IMR-90 (cell line): ENCODE results near the gene CSF2RB. TPM values are rescaled to one million over a fixed set of nuclear protein-coding genes. Genes with fewer than 3 reads are reported as not detected.

Source experiments
- ATAC-seq: fragments of 200-7000 bp; cut with Tn5 transposase; 2 replicates; pipeline ENCODE4 v1.9.1; 2020; ENCODE audit warnings: low read depth, mild to moderate bottlenecking, moderate library complexity
- BruUV-seq: library from RNA; stranded (reverse); fragments of 400-500 nt; replicated peaks from 2 replicates; lab custom pipeline; 2021; lab: Mats Ljungman, UMichigan
- CTCF ChIA-PET: fragments of 300-600 bp; formaldehyde crosslinking; extraction: SDS; loops from one replicate; lab custom pipeline; 2021; ENCODE audit warnings: antibody characterized with exemption; lab: Yijun Ruan, JAX
- POLR2A ChIA-PET: fragments of 300-600 bp; sonication (Branson Sonifier 250); formaldehyde crosslinking; loops from one replicate; lab custom pipeline; 2022; ENCODE audit warnings: antibody characterized with exemption; ENCODE audit not compliant: unreplicated experiment; lab: Charles Lee
- DNase-seq: peaks from one replicate; pipeline ENCODE4 v3.0.0; 2013
- H2AFZ ChIP-seq: replicated peaks from 2 replicates; pipeline ENCODE3; 2013; ENCODE audit warnings: low read length, mild to moderate bottlenecking; ENCODE audit not compliant: poor library complexity
- H2AK5ac ChIP-seq: 2 replicates; pipeline ENCODE4 v1.6.1; 2013; ENCODE audit warnings: low read depth, low read length, inconsistent platforms
- H2AK9ac ChIP-seq: replicated peaks from 2 replicates; pipeline ENCODE3; 2013; ENCODE audit warnings: mild to moderate bottlenecking, low read depth, low read length, moderate library complexity; ENCODE audit not compliant: poor library complexity
- H2BK120ac ChIP-seq: 2 replicates; pipeline ENCODE4 v1.6.1; 2013; ENCODE audit warnings: low read depth, low read length, inconsistent platforms
- H2BK15ac ChIP-seq: 3 replicates; pipeline ENCODE4 v1.6.1; 2013; ENCODE audit warnings: low read depth, low read length, inconsistent platforms
- H2BK20ac ChIP-seq: 2 replicates; pipeline ENCODE4 v1.6.1; 2013; ENCODE audit warnings: low read depth, mild to moderate bottlenecking, inconsistent platforms, low read length, moderate library complexity
- H2BK5ac ChIP-seq: 2 replicates; pipeline ENCODE4 v1.6.1; 2013; ENCODE audit warnings: mild to moderate bottlenecking, low read depth, low read length, inconsistent platforms; ENCODE audit not compliant: poor library complexity, severe bottlenecking
- H3K14ac ChIP-seq: replicated peaks from 2 replicates; pipeline ENCODE4 v1.6.1; 2013; ENCODE audit warnings: low read depth, low read length, inconsistent platforms
- H3K18ac ChIP-seq: 2 replicates; pipeline ENCODE4 v1.6.1; 2013; ENCODE audit warnings: low read depth, low read length, control low read depth
- H3K23ac ChIP-seq: 2 replicates; pipeline ENCODE4 v1.6.1; 2013; ENCODE audit warnings: low read depth, low read length, inconsistent platforms
- H3K27ac ChIP-seq: 2 replicates; pipeline ENCODE4 v1.5.1; 2013; ENCODE audit warnings: mild to moderate bottlenecking, control low read depth, low read length; ENCODE audit not compliant: insufficient read depth
- H3K27me3 ChIP-seq: 2 replicates; pipeline ENCODE4 v1.6.1; 2013; ENCODE audit warnings: low read length; ENCODE audit not compliant: control insufficient read depth, insufficient read depth
- H3K36me3 ChIP-seq: 2 replicates; pipeline ENCODE4 v1.6.1; 2013; ENCODE audit warnings: low read length, mixed read lengths; ENCODE audit not compliant: control insufficient read depth, insufficient read depth
- H3K4ac ChIP-seq: 2 replicates; pipeline ENCODE4 v1.6.1; 2013; ENCODE audit warnings: low read depth, low read length, inconsistent platforms
- H3K4me1 ChIP-seq: 2 replicates; pipeline ENCODE4 v1.6.1; 2013; ENCODE audit warnings: low read length, mixed read lengths; ENCODE audit not compliant: control insufficient read depth, insufficient read depth
- H3K4me2 ChIP-seq: 2 replicates; pipeline ENCODE4 v1.6.1; 2013; ENCODE audit warnings: low read depth, mild to moderate bottlenecking, control low read depth, low read length, moderate library complexity
- H3K4me3 ChIP-seq: 2 replicates; pipeline ENCODE4 v1.5.1; 2013; ENCODE audit warnings: low read depth, mild to moderate bottlenecking, control low read depth, low read length, moderate library complexity; ENCODE audit not compliant: insufficient read depth
- H3K56ac ChIP-seq: 2 replicates; pipeline ENCODE4 v1.6.1; 2013; ENCODE audit warnings: low read length, inconsistent platforms; ENCODE audit not compliant: insufficient read depth; ENCODE audit errors: extremely low read depth
- H3K79me1 ChIP-seq, 2 experiments: 2 replicates each; pipeline ENCODE4 v1.6.1; 2013; ENCODE audit warnings: low read length in 2 of 2, inconsistent platforms in 1 of 2, low read depth in 1 of 2
- H3K9ac ChIP-seq: 2 replicates; pipeline ENCODE4 v1.6.1; 2013; ENCODE audit warnings: low read depth, low read length, control low read depth
- H3K9me1 ChIP-seq: 2 replicates; pipeline ENCODE4 v1.6.1; 2013; ENCODE audit warnings: low read length, inconsistent platforms; ENCODE audit not compliant: insufficient read depth
- H3K9me3 ChIP-seq: 2 replicates; pipeline ENCODE4 v1.6.1; 2013; ENCODE audit warnings: low read length; ENCODE audit not compliant: control insufficient read depth, insufficient read depth
- H4K20me1 ChIP-seq: 2 replicates; pipeline ENCODE4 v1.6.1; 2013; ENCODE audit warnings: low read length, inconsistent platforms; ENCODE audit not compliant: insufficient read depth
- H4K5ac ChIP-seq: 2 replicates; pipeline ENCODE4 v1.6.1; 2013; ENCODE audit warnings: mild to moderate bottlenecking, low read depth, low read length, control low read depth
- H4K8ac ChIP-seq, 2 experiments: 2 replicates each; pipeline ENCODE4 v1.6.1; 2013; ENCODE audit warnings: low read depth in 2 of 2, low read length in 2 of 2, control low read depth in 1 of 2, inconsistent platforms in 1 of 2
- H4K91ac ChIP-seq: 2 replicates; pipeline ENCODE4 v1.6.1; 2013; ENCODE audit warnings: low read depth, low read length, inconsistent platforms; ENCODE audit not compliant: insufficient read depth
- BHLHE40 ChIP-seq: fragments of 150-350 bp; IDR thresholded peaks from 2 replicates; pipeline ENCODE4 v1.6.1; 2016; ENCODE audit warnings: mild to moderate bottlenecking, low read depth, low read length
- CEBPB ChIP-seq: IDR thresholded peaks from 2 replicates; pipeline ENCODE4 v1.6.1; 2012; ENCODE audit warnings: low read depth, low read length, improper control_type of control experiment
- CHD1 ChIP-seq: IDR thresholded peaks from 2 replicates; pipeline ENCODE4 v1.6.1; 2012; ENCODE audit warnings: low read depth, low read length, improper control_type of control experiment
- FOS ChIP-seq: fragments of 150-350 bp; IDR thresholded peaks from 2 replicates; pipeline ENCODE4 v1.6.1; 2016; ENCODE audit warnings: low read depth, low read length
- MAFK ChIP-seq: IDR thresholded peaks from 2 replicates; pipeline ENCODE4 v1.6.1; 2012; ENCODE audit warnings: low read depth, low read length, improper control_type of control experiment
- MAZ ChIP-seq: IDR thresholded peaks from 2 replicates; pipeline ENCODE4 v1.6.1; 2012; ENCODE audit warnings: low read depth, mild to moderate bottlenecking, low read length, improper control_type of control experiment, moderate library complexity, borderline replicate concordance
- MXI1 ChIP-seq: IDR thresholded peaks from 2 replicates; pipeline ENCODE4 v1.6.1; 2012; ENCODE audit warnings: low read depth, mild to moderate bottlenecking, low read length, moderate library complexity, borderline replicate concordance
- NFE2L2 ChIP-seq: fragments of 150-350 bp; IDR thresholded peaks from 2 replicates; pipeline ENCODE4 v1.6.1; 2016; ENCODE audit warnings: low read depth, mild to moderate bottlenecking, low read length
- RFX5 ChIP-seq: IDR thresholded peaks from 2 replicates; pipeline ENCODE4 v1.8.0; 2012; ENCODE audit warnings: low read depth, mild to moderate bottlenecking, low read length, moderate library complexity
- WGBS, 2 experiments: methylation state at CpG; one replicate each; pipeline versions ENCODE4 v1.1.5 to v1.1.7; 2013; ENCODE audit warnings: missing lambda C conversion rate in 2 of 2; ENCODE audit not compliant: insufficient read length in 1 of 2; ENCODE audit errors: extremely low coverage in 2 of 2; 5-methylcytosine and 5-hydroxymethylcytosine counted together
- dilution Hi-C: fragments of 300-500 bp; cut with HindIII; formaldehyde crosslinking; loops from one replicate; pipeline ENCODE4 v1.14.3; 2018; ENCODE audit warnings: low sequenced_read_pairs; ENCODE audit not compliant: unreplicated experiment
- in situ Hi-C: fragments of 300-500 bp; cut with MboI; formaldehyde crosslinking; loops from 3 replicates; pipeline ENCODE4 v1.14.3; 2019; ENCODE audit warnings: low sequenced_read_pairs, inconsistent platforms, mixed read lengths
- intact Hi-C: fragments of 100-400 bp; cut with micrococcal nuclease; formaldehyde crosslinking; loops from 2 replicates; pipeline ENCODE4 v1.10.0; 2022
- polyA plus RNA-seq, 3 experiments: library from polyadenylated mRNA; depleted of rRNA; stranded (reverse); fragments of >200 nt; gene quantifications; 2 replicates each; pipeline ENCODE4 v1.2.3, GENCODE V29; 2012; ENCODE audit warnings: low replicate concordance in 1 of 3
- total RNA-seq: library from RNA; depleted of rRNA; stranded (reverse); fragments of >200 nt; gene quantifications from 2 replicates; pipeline ENCODE4 v1.2.3, GENCODE V29; 2012
- TF ChIP-seq, protein P1 (sequence below): fragments of 150-350 bp; IDR thresholded peaks from 2 replicates; pipeline ENCODE4 v1.6.1; 2017; ENCODE audit warnings: mild to moderate bottlenecking, antibody characterized with exemption, low read length, low read depth
- TF ChIP-seq, protein P2 (sequence below): conservative IDR thresholded peaks from 2 replicates; pipeline ENCODE4 v1.5.1; 2012; ENCODE audit warnings: mild to moderate bottlenecking, low read depth, low read length, improper control_type of control experiment

CSF2RB gene
- total and polyA plus RNA-seq, 2 of the 4 experiments (the other 2 are of a cell fraction) = not detected

DNA sequence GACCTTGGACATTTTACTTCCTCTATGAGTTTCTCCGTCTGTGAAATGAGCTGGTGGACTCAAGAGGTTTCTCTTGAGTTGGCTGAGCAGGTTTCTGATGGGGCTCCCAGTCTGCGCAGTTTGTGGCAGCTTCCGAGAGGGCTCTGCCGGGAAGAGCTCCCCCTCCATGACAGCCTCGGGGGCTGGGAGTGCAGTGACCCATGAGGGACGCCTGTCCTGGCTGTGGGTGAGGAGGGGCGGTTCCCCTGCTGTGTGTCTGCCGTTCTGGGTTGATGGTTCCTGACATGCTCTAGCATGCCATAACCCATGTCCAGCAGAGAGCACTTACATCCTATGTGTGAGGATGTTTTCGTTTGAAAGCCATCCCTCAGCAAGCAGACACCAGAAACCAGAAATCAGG is 14.8 kb downstream of the CSF2RB start:
- DNase-seq = no peak
- no peak overlapping the region for H2AFZ ChIP-seq
- no TSS peak for BruUV-seq
- no peak overlapping the region for H2AK5ac ChIP-seq
- ATAC-seq = no peak
- H3K4me3 ChIP-seq = no peak overlapping the region
- intact Hi-C loops (no loop called here), in situ Hi-C loops (no loop called here), dilution Hi-C loops (no loop called here)
- no peaks in the 10 kb centered on the region for H3K4me1 ChIP-seq
- H2BK20ac ChIP-seq = no peak overlapping the region
- ChIA-PET POLR2A (no interaction called here), CTCF (no interaction called here)
- TF ChIP-seq MAZ = no peak
- TF ChIP-seq, protein P1, sequence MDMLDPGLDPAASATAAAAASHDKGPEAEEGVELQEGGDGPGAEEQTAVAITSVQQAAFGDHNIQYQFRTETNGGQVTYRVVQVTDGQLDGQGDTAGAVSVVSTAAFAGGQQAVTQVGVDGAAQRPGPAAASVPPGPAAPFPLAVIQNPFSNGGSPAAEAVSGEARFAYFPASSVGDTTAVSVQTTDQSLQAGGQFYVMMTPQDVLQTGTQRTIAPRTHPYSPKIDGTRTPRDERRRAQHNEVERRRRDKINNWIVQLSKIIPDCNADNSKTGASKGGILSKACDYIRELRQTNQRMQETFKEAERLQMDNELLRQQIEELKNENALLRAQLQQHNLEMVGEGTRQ = no peak
- TF ChIP-seq NFE2L2 = no peak
- no peak for TF ChIP-seq FOS
- no peak for TF ChIP-seq CEBPB
- TF ChIP-seq MAFK = no peak
- TF ChIP-seq BHLHE40 = no peak
- TF ChIP-seq, protein P2, sequence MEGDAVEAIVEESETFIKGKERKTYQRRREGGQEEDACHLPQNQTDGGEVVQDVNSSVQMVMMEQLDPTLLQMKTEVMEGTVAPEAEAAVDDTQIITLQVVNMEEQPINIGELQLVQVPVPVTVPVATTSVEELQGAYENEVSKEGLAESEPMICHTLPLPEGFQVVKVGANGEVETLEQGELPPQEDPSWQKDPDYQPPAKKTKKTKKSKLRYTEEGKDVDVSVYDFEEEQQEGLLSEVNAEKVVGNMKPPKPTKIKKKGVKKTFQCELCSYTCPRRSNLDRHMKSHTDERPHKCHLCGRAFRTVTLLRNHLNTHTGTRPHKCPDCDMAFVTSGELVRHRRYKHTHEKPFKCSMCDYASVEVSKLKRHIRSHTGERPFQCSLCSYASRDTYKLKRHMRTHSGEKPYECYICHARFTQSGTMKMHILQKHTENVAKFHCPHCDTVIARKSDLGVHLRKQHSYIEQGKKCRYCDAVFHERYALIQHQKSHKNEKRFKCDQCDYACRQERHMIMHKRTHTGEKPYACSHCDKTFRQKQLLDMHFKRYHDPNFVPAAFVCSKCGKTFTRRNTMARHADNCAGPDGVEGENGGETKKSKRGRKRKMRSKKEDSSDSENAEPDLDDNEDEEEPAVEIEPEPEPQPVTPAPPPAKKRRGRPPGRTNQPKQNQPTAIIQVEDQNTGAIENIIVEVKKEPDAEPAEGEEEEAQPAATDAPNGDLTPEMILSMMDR = no peak
- no peak for TF ChIP-seq CHD1
- no peak for TF ChIP-seq RFX5
- no peak for TF ChIP-seq MXI1
- H3K27ac ChIP-seq = no peak overlapping the region
- no peaks in the 10 kb centered on the region for H4K20me1 ChIP-seq
- no peak overlapping the region for H2BK15ac ChIP-seq
- no peak overlapping the region for H3K23ac ChIP-seq
- H3K56ac ChIP-seq = no peak overlapping the region
- no peaks in the 10 kb centered on the region for H3K79me1 ChIP-seq
- no CpG with 5 or more reads among the region's 9 CpGs for WGBS, 2 experiments
- H4K8ac ChIP-seq = no peak overlapping the region
- no peak overlapping the region for H3K9ac ChIP-seq
- no peak overlapping the region for H2BK120ac ChIP-seq
- no peaks in the 10 kb centered on the region for H3K9me1 ChIP-seq
- no peak overlapping the region for H3K4me2 ChIP-seq
- H2BK5ac ChIP-seq = no peak overlapping the region
- peaks cover 50% of the 10 kb centered on the region for H3K27me3 ChIP-seq
- no peaks in the 10 kb centered on the region for H3K9me3 ChIP-seq
- H3K18ac ChIP-seq = no peak overlapping the region
- no peak overlapping the region for H2AK9ac ChIP-seq
- H3K14ac ChIP-seq = no peak overlapping the region
- H4K91ac ChIP-seq = no peak overlapping the region
- H4K5ac ChIP-seq = no peak overlapping the region
- no peak overlapping the region for H3K4ac ChIP-seq
- H3K36me3 ChIP-seq = no peaks in the 10 kb centered on the region
